Common myeloid progenitor, CD34-positive (primary cell): ENCODE results near the gene TRIM46.
"Not testable (repeated sequence)": the region's sequence is repeated elsewhere in the genome, so short reads cannot be mapped to it uniquely, and the experiment has no call there.

ENCODE experiments used
- CTCF ChIA-PET: fragments of 350-600 bp; sonication (Branson Sonifier 250); formaldehyde crosslinking; loops from one replicate; lab custom pipeline; 2021; ENCODE audit warnings: antibody characterized with exemption; lab: Charles Lee
- POLR2A ChIA-PET: fragments of 350-600 bp; sonication (Branson Sonifier 250); formaldehyde crosslinking; loops from one replicate; lab custom pipeline; 2021; ENCODE audit warnings: antibody characterized with exemption; lab: Charles Lee
- DNase-seq, 3 donors: peaks; one replicate each; pipeline versions ENCODE4 v3.0.0 to v3.0.0-alpha.2; 2013
- H3K27ac ChIP-seq, 2 experiments: 1 replicate in 1 of 2; 2 replicates in 1 of 2; pipeline ENCODE4 v1.7.0; 2013; ENCODE audit warnings: inconsistent platforms in 2 of 2, low read length in 2 of 2, mild to moderate bottlenecking in 2 of 2, low read depth in 1 of 2, moderate library complexity in 1 of 2; ENCODE audit not compliant: severe bottlenecking in 2 of 2, insufficient read depth in 1 of 2, poor library complexity in 1 of 2
- H3K27me3 ChIP-seq, 5 experiments: replicated peaks in 2 of 5; 1 replicate in 3 of 5; 2 replicates in 2 of 5; pipeline versions ENCODE4 v1.6.1 to v1.7.0; 2013; ENCODE audit warnings: low read length in 4 of 5, mild to moderate bottlenecking in 2 of 5, moderate library complexity in 2 of 5, inconsistent platforms in 1 of 5; ENCODE audit not compliant: insufficient read depth in 5 of 5, control insufficient read depth in 4 of 5
- H3K36me3 ChIP-seq, 4 experiments: 1 replicate in 2 of 4; 2 replicates in 2 of 4; pipeline versions ENCODE4 v1.6.1 to v1.7.0; 2013; ENCODE audit warnings: low read length in 3 of 4, control low read depth in 1 of 4, mild to moderate bottlenecking in 1 of 4; ENCODE audit not compliant: control insufficient read depth in 4 of 4, insufficient read depth in 4 of 4
- H3K4me1 ChIP-seq, 4 experiments: 1 replicate in 3 of 4; 2 replicates in 1 of 4; pipeline versions ENCODE4 v1.6.1 to v1.7.1; 2013; ENCODE audit warnings: low read length in 3 of 4, mild to moderate bottlenecking in 3 of 4, control low read depth in 1 of 4, inconsistent platforms in 1 of 4, moderate library complexity in 1 of 4; ENCODE audit not compliant: control insufficient read depth in 4 of 4, insufficient read depth in 4 of 4; ENCODE audit errors: control extremely low read depth in 1 of 4
- H3K4me3 ChIP-seq, 7 experiments: 1 replicate in 4 of 7; 2 replicates in 3 of 7; pipeline versions ENCODE4 v1.5.1 to v1.7.0; 2013; ENCODE audit warnings: mild to moderate bottlenecking in 7 of 7, low read length in 6 of 7, moderate library complexity in 6 of 7, inconsistent platforms in 2 of 7, low read depth in 2 of 7, control low read depth in 1 of 7; ENCODE audit not compliant: insufficient read depth in 4 of 7, control insufficient read depth in 1 of 7; ENCODE audit errors: extremely low read depth in 1 of 7
- H3K9me3 ChIP-seq, 5 experiments: 1 replicate in 4 of 5; 2 replicates in 1 of 5; pipeline versions ENCODE4 v1.6.1 to v1.7.1; 2013; ENCODE audit warnings: low read length in 4 of 5, mild to moderate bottlenecking in 2 of 5, inconsistent platforms in 1 of 5, low read depth in 1 of 5, moderate library complexity in 1 of 5; ENCODE audit not compliant: control insufficient read depth in 4 of 5, insufficient read depth in 2 of 5; ENCODE audit errors: control extremely low read depth in 1 of 5
- WGBS: methylation state at CpG from one replicate; pipeline ENCODE4 v1.1.5; 2013; ENCODE audit not compliant: insufficient coverage; 5-methylcytosine and 5-hydroxymethylcytosine counted together

TRIM46 gene

DNA sequence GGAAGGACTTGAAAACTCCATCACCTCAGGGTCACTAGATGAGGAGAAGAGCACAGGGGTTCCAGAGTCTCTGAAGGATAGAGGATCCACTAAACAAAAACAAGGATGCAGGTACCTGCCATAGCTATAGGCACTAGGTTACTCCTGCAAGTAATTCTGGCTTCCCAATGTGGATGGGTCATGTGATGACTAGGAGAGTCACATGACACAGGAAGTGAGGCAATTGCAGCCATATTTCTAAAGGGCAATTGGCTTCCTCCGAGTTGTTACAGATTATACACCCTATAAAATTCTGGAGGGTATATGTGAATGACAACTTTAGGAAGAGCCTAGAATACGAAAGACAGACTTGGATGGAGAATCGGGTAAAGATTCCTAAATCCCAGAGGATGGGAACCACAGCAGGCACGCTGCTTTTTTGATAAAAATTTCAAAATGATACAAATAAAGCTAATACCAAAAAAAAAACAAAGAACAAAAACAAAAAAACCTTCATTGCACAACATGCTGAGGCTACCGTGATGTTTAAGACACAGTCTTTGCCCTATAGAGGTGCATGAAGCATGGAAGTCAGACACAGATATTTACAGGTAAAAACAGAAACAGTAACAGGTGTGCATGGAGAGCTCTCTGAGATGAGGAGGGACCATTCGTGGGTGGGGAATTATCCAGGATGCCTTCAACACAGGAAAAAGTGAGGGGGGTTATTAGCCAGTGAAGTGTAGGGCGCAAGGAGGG, 45.4 kb downstream of the TRIM46 start:
- Histone ChIP-seq H3K4me1 (peaks cover 13 to 33% (median 21%) of the 10 kb centered on the region in 4 experiments), H3K4me3 (peak overlapping the region in 5 of 7 experiments; percentile 13 to 58 (median 28)), H3K36me3 (peaks cover 3 to 20% (median 9%) of the 10 kb centered on the region in 4 experiments), H3K27ac (peak overlapping the region in 1 of 2 experiments; percentile 43), H3K9me3 (no peaks in the 10 kb centered on the region), H3K27me3 (no peaks in the 10 kb centered on the region)
- 50% methylated on average over 2 of the region's 7 CpGs for WGBS
- POLR2A ChIA-PET, result interaction anchor here (0.9 kb wide), 2 partner anchors 43 to 44 kb away, joined by 3 read pairs; partner anchors contain the start of gene SCAMP3
- peak; percentile 38 to 77 (median 73) for DNase-seq
- CTCF ChIA-PET, result interaction anchor here (0.7 to 4.0 kb wide), 4 partner anchors 12 to 32 kb away, joined by 3 to 15 read pairs (median 5); partner anchors contain the start of gene THBS3

DNA sequence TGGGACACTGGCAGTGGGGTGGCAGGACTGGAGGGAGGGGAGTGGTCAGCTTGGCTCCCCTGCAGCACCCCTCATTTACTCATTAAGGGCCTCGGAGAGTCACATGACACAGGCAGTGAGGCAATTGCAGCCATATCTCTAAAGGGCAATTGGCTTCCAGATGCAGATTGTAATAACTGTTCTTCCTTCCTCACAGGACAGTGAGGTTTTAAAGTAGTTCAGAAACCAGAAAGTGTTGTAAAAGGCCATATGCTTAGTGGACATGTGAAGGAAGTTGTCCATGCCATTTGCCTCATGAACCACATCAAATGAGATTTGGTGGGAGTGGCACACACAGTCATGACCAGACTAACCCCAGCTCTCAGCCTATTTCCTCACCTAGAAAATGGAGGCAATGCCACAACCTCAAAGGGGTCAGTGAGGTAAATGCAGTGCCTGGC, 46.0 kb downstream of the TRIM46 start:
- Histone ChIP-seq H3K4me1 (peaks cover 13 to 37% (median 25%) of the 10 kb centered on the region in 4 experiments), H3K36me3 (peaks cover 3 to 20% (median 10%) of the 10 kb centered on the region in 4 experiments), H3K27ac (peak overlapping the region in 1 of 2 experiments; percentile 43), H3K27me3 (no peaks in the 10 kb centered on the region), H3K4me3 (peak overlapping the region in 4 of 7 experiments; percentile 13 to 58 (median 39)), H3K9me3 (no peaks in the 10 kb centered on the region)
- peak in 2 of 3 donors; percentile 49 to 52 for DNase-seq
- ChIA-PET CTCF (interaction anchor here (1.0 to 4.0 kb wide), 3 partner anchors 13 to 31 kb away, joined by 3 to 15 read pairs (median 7); partner anchors contain the start of gene THBS3), POLR2A (interaction anchor here (0.9 kb wide), 1 partner anchor 43 kb away, joined by 3 read pairs; the partner anchor contains the start of gene SCAMP3)
- 33% methylated on average over 1 of the region's 1 CpG for WGBS

- WGBS, result 92% methylated on average over 4 of the region's 10 CpGs
- H3K4me3 ChIP-seq, H3K9me3 ChIP-seq, POLR2A ChIA-PET, H3K27ac ChIP-seq, H3K27me3 ChIP-seq, DNase-seq: not testable (repeated sequence)
- peaks cover 3 to 13% (median 5%) of the 10 kb centered on the region in 4 experiments for H3K36me3 ChIP-seq
- CTCF ChIA-PET, result interaction anchor here (4.0 kb wide), 1 partner anchor 14 kb away, joined by 15 read pairs; the partner anchor contains the start of gene THBS3
- peaks cover 15 to 44% (median 29%) of the 10 kb centered on the region in 4 experiments for H3K4me1 ChIP-seq
Measured at GRCh38 chr1:155220211-155220965, 46.7 kb downstream of the TRIM46 start.

DNA sequence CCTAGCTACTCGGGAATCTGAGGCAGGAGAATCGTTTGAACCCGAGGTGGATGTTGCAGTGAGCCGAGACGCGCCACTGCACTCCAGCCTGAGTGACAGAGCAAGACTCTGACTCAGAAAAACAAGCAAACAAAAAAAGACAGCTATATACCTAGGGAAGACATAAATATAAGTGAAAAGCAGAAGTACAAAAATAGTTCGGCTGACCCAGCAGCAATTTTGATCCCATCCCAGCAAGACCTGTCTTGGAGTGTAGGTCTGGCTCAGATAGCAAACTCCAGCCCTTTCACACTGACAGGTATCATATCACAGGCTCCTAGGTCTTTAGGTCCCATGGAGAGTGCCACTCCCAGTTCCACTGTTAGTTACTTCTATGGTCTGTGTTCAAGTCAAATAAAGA, 49.4 kb downstream of the TRIM46 start:
- Histone ChIP-seq H3K4me1 (peaks cover 17 to 67% (median 50%) of the 10 kb centered on the region in 4 experiments), H3K27me3 (no peaks in the 10 kb centered on the region), H3K27ac (peak overlapping the region in 1 of 2 experiments; percentile 52), H3K9me3 (no peaks in the 10 kb centered on the region), H3K4me3 (peak overlapping the region in 1 of 7 experiments; percentile 40), H3K36me3 (peaks cover 0 to 4% (median 0%) of the 10 kb centered on the region in 4 experiments)
- WGBS, result 20% methylated on average over 2 of the region's 7 CpGs
- ChIA-PET CTCF (interaction anchor here (0.7 to 6.9 kb wide), 6 partner anchors 15 to 133 kb away, joined by 3 to 68 read pairs (median 9); partner anchors contain the start of genes KRTCAP2, MTX1, THBS3 and TRIM46), POLR2A (no interaction called here)
- DNase-seq, result peak in 2 of 3 donors; percentile 48 to 53

GRCh38 chr1:155225404-155225759, 51.7 kb downstream of the TRIM46 start:
- Histone ChIP-seq H3K4me3 (peak overlapping the region in 1 of 7 experiments; percentile 85), H3K4me1 (peaks cover 8 to 52% (median 40%) of the 10 kb centered on the region in 4 experiments), H3K27ac (peak overlapping the region in 1 of 2 experiments; percentile 85)
- DNase-seq, H3K36me3 ChIP-seq, H3K27me3 ChIP-seq, H3K9me3 ChIP-seq, POLR2A ChIA-PET: not testable (repeated sequence)
- CTCF ChIA-PET, result interaction anchor here (1.5 to 6.9 kb wide), 5 partner anchors 17 to 50 kb away, joined by 3 to 68 read pairs (median 14); partner anchors contain the start of genes KRTCAP2, MTX1, THBS3 and TRIM46
- WGBS, result 100% methylated on average over 4 of the region's 8 CpGs

GRCh38 chr1:155226188-155226909, 52.7 kb downstream of the TRIM46 start:
- ChIA-PET CTCF (interaction anchor here (0.7 to 6.9 kb wide), 13 partner anchors 18 to 135 kb away, joined by 3 to 68 read pairs (median 5); partner anchors contain the start of genes KRTCAP2, MTX1, THBS3 and TRIM46), POLR2A (interaction anchor here (1.3 to 2.2 kb wide), 3 partner anchors 17 to 51 kb away, joined by 3 to 9 read pairs (median 8); partner anchors contain the start of gene MTX1)
- Histone ChIP-seq H3K4me1 (peaks cover 8 to 48% (median 40%) of the 10 kb centered on the region in 4 experiments), H3K4me3 (peak overlapping the region in 6 of 7 experiments; percentile 68 to 85 (median 76)), H3K27ac (peak overlapping the region; percentile 74 to 85), H3K36me3 (peaks cover 0 to 4% (median 0%) of the 10 kb centered on the region in 4 experiments), H3K9me3 (no peaks in the 10 kb centered on the region), H3K27me3 (no peaks in the 10 kb centered on the region)
- 0% methylated on average over 7 of the region's 7 CpGs for WGBS
- peak; percentile 82 to 95 (median 95) for DNase-seq
